ENCODE measurements around the gene TPM2. TPM values are rescaled to one million over a fixed set of nuclear protein-coding genes. Genes with fewer than 3 reads are reported as not detected.

Gene TPM2
- total RNA-seq, 1 donor from 2014 or later, result 174 TPM

- no peaks in the 10 kb centered on the region for H3F3A ChIP-seq (ENCODE audit: low read depth)
- TF ChIP-seq, protein P1, sequence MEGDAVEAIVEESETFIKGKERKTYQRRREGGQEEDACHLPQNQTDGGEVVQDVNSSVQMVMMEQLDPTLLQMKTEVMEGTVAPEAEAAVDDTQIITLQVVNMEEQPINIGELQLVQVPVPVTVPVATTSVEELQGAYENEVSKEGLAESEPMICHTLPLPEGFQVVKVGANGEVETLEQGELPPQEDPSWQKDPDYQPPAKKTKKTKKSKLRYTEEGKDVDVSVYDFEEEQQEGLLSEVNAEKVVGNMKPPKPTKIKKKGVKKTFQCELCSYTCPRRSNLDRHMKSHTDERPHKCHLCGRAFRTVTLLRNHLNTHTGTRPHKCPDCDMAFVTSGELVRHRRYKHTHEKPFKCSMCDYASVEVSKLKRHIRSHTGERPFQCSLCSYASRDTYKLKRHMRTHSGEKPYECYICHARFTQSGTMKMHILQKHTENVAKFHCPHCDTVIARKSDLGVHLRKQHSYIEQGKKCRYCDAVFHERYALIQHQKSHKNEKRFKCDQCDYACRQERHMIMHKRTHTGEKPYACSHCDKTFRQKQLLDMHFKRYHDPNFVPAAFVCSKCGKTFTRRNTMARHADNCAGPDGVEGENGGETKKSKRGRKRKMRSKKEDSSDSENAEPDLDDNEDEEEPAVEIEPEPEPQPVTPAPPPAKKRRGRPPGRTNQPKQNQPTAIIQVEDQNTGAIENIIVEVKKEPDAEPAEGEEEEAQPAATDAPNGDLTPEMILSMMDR (IDR thresholded peaks at IDR 0.05), result no peak
- no peak for TF ChIP-seq EZH2phosphoT487 (IDR thresholded peaks at IDR 0.05)
- no peak for TF ChIP-seq EZH2 (IDR thresholded peaks at IDR 0.05)
- Mint-ChIP-seq H3K9me3 (no peaks in the 10 kb centered on the region), H3K4me3 (no peak overlapping the region), H3K27me3 (ENCODE audit: insufficient read depth, low read depth) (peaks cover 6% of the 10 kb centered on the region), H3K36me3 (peaks cover 52% of the 10 kb centered on the region), H3K27ac (no peak overlapping the region), H3K4me1 (no peaks in the 10 kb centered on the region)
- H3K27ac ChIP-seq, result no peak overlapping the region
- H2AFZ ChIP-seq (replicated peaks), result no peak overlapping the region
- H3K27me3 ChIP-seq, result no peaks in the 10 kb centered on the region
- H3K36me3 ChIP-seq, result no peaks in the 10 kb centered on the region
- H3K4me1 ChIP-seq, result no peaks in the 10 kb centered on the region
- H3K4me3 ChIP-seq, result no peak overlapping the region
- no peak overlapping the region for H3K9ac ChIP-seq
- H3K9me3 ChIP-seq (ENCODE audit: low read depth), result no peaks in the 10 kb centered on the region
- no peak for DNase-seq (ENCODE audit: low spot score)
- no peaks in the 10 kb centered on the region for H3K79me2 ChIP-seq (ENCODE audit: low read depth)
- H3K4me2 ChIP-seq, result no peak overlapping the region
- no peaks in the 10 kb centered on the region for H4K20me1 ChIP-seq (ENCODE audit: low read depth)
Measured at GRCh38 chr9:35717132-35717870, 27.6 kb upstream of the TPM2 start.

- H2AFZ ChIP-seq (replicated peaks), result no peak overlapping the region
- no peak overlapping the region for H3K4me3 Mint-ChIP-seq
- peaks cover 50% of the 10 kb centered on the region for H3K36me3 Mint-ChIP-seq
- no peak overlapping the region for H3K9ac ChIP-seq
- H3K27ac Mint-ChIP-seq, result no peak overlapping the region
- no peak overlapping the region for H3K4me3 ChIP-seq
- no peaks in the 10 kb centered on the region for H3K27me3 ChIP-seq
- H3K4me1 Mint-ChIP-seq, result no peaks in the 10 kb centered on the region
- H3K4me2 ChIP-seq, result no peak overlapping the region
- no peaks in the 10 kb centered on the region for H3K9me3 ChIP-seq (ENCODE audit: low read depth)
- H3F3A ChIP-seq (ENCODE audit: low read depth), result no peaks in the 10 kb centered on the region
- no peaks in the 10 kb centered on the region for H3K36me3 ChIP-seq
- H3K79me2 ChIP-seq (ENCODE audit: low read depth), result no peaks in the 10 kb centered on the region
- no peak overlapping the region for H3K27ac ChIP-seq
- TF ChIP-seq EZH2 (IDR thresholded peaks at IDR 0.05), result no peak
- no peak for TF ChIP-seq EZH2phosphoT487 (IDR thresholded peaks at IDR 0.05)
- TF ChIP-seq, protein P1 (IDR thresholded peaks at IDR 0.05), result no peak
- H3K27me3 Mint-ChIP-seq (ENCODE audit: insufficient read depth, low read depth), result peaks cover 6% of the 10 kb centered on the region
- no peaks in the 10 kb centered on the region for H3K4me1 ChIP-seq
- no peaks in the 10 kb centered on the region for H3K9me3 Mint-ChIP-seq
- DNase-seq (ENCODE audit: low spot score), result no peak
- H4K20me1 ChIP-seq (ENCODE audit: low read depth), result no peaks in the 10 kb centered on the region
Measured at GRCh38 chr9:35716230-35716629, 26.5 kb upstream of the TPM2 start.

DNA sequence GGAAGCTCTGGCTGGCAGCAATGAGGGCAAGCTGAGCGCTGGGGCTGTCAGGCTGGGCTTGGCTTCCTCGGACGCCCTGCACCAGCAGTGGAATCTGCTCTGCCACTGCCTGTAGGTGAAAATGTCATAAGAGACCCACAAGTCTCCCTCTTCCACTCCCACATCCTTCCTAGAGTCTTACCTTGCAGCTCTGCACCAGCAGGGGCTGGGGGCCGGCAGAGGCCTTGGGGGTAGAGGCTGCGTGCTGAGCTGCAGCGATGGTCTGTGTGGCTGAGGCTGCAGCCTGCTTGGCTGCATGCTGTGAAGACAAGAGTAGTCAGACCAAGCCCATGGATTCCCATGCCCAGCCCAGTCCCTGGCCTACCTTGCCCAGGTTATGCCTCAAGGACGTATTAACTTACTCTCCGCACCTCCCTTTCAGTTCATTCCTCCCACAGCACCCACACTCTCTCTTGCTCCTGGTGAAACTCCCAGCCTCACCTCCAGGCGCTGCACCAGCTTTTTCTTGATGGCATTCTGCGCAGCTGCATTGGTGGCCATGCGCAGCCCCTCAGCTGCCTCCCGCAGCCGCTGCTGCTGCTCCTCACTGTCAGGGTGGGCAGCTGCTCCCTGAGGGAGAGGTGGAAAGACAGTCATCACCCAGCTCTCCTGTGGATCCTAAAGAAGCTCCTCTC, 25.0 kb upstream of the TPM2 start:
- no peaks in the 10 kb centered on the region for H3K36me3 ChIP-seq
- Mint-ChIP-seq H3K4me1 (no peaks in the 10 kb centered on the region), H3K27me3 (ENCODE audit: insufficient read depth, low read depth) (peaks cover 6% of the 10 kb centered on the region), H3K4me3 (no peak overlapping the region), H3K36me3 (peaks cover 60% of the 10 kb centered on the region), H3K9me3 (no peaks in the 10 kb centered on the region), H3K27ac (no peak overlapping the region)
- H2AFZ ChIP-seq (replicated peaks), result no peak overlapping the region
- no peak overlapping the region for H3K4me2 ChIP-seq
- H3K27me3 ChIP-seq, result no peaks in the 10 kb centered on the region
- H3F3A ChIP-seq (ENCODE audit: low read depth), result no peaks in the 10 kb centered on the region
- H3K79me2 ChIP-seq (ENCODE audit: low read depth), result no peaks in the 10 kb centered on the region
- TF ChIP-seq EZH2 (IDR thresholded peaks at IDR 0.05) (no peak), EZH2phosphoT487 (IDR thresholded peaks at IDR 0.05) (no peak)
- TF ChIP-seq, protein P1 (IDR thresholded peaks at IDR 0.05), result no peak
- no peaks in the 10 kb centered on the region for H3K9me3 ChIP-seq (ENCODE audit: low read depth)
- no peaks in the 10 kb centered on the region for H3K4me1 ChIP-seq
- H4K20me1 ChIP-seq (ENCODE audit: low read depth), result no peaks in the 10 kb centered on the region
- DNase-seq (ENCODE audit: low spot score), result no peak
- H3K4me3 ChIP-seq, result no peak overlapping the region
- H3K9ac ChIP-seq, result no peak overlapping the region
- no peak overlapping the region for H3K27ac ChIP-seq

Data from neural progenitor cell (in vitro differentiated cells).